HT-29 (cell line): ENCODE results near the gene PDIA3. TPM values are rescaled to one million over a fixed set of nuclear protein-coding genes. Genes with fewer than 3 reads are reported as not detected.
"Not testable (repeated sequence)": the region's sequence is repeated elsewhere in the genome, so short reads cannot be mapped to it uniquely, and the experiment has no call there.

Source experiments
- DNase-seq: peaks from one replicate; pipeline ENCODE4 v3.0.0-alpha.2; 2015; ENCODE audit warnings: low spot score
- total RNA-seq: library from RNA; depleted of rRNA; stranded (reverse); fragments of >200 nt; shearing (Covaris generic); gene quantifications from 2 replicates; pipeline ENCODE4 v1.2.3, GENCODE V29; 2014

Gene PDIA3
- total RNA-seq, 1 experiment from 2014 or later: 560 TPM

DNA sequence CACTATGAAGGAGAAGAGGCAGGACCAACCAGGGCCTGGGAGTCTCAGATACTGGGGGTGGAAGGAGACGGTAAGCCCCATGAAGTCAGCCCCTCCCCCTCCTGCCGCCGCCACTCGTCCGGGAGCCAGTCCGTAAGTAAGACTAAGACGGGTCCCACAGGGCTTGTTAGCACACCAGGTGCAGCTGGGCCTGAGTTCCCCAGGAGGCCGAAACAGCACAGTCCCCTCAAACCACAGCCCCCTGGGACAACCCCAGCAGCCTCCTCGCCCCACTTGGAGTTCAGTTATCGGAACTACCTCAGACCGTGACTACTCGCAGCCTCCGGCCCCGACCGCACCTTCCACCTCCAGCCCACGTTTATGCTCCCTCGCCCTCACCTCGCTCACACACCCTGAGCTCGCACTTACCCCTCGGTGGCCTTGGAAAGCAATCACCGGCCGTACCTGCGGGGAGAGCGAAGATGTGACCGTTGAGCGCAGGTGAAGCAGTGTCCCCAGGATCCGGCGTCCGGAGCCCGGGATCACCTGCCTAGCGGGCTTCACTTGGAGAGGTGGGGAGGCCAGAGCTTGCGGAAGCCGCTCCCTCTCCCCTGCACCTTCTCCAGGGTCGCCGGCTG, 30.0 kb downstream of the PDIA3 start:
- peak; percentile 66 for DNase-seq

DNA sequence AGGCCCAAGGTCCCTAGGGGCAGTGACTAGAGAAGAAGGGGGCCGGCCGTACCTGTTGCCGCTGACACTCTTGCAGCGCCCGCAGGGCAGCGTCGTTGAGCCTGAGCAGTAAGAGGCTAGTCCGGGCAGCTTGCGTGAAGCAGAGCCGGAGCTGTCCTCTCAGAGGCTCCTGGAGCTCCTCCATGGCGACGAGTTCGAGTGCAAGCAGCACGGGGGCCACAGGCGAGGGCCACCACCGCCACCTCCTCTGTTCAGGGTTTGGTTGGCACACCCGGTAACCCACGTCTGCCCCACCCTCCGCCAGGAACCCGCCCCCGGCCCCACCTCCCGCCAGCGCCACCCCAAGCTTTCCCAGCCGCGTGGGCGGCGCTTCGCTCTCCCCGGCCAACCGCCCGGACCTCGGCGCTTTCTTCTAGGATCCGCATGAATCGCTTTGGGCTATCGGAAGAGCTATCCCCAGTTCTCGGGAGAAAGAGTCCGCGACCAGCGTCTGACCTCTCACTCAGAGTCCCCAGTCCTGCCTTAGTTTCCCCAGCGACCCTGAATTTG, 30.6 kb downstream of the PDIA3 start, which contains the start of gene ELL3:
Gene ELL3 (minus strand): TSS at position 249 of the 549 bp plus-strand sequence. CDS start 65 bp downstream, at position 184.
- peak; percentile 94 for DNase-seq

DNA sequence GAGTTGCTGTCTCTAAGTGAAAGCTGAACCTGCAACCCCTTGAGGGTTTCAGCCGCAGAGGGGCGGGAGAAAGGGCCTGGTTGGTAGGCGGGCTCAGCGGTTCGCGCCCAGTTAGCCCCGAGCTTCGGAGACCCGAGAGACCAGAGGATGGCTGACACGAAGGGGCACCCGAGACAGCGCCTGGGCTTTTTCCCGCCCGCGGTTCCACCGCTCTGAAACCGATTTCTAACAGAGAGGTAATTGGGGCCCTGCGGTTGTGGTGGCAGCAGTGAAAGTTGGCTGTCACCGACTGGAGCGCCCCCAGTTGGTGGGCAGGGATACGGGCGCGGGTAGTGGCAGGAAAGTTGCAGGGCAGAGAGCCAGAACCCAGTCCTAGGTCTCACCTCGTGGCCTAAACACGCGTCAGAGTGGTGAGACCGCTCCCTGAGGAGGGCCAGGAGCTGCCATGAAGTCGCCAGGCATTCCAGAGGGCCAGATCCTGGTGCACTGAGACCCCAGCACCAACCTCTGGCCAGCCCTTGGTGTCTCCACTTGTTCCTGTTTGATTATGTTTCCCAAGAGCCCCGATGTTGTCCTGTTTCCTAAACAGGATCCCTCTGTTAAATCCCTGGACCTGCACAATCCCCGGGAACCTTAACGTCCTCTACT, 31.2 kb downstream of the PDIA3 start:
- peak; percentile 96 for DNase-seq

DNA sequence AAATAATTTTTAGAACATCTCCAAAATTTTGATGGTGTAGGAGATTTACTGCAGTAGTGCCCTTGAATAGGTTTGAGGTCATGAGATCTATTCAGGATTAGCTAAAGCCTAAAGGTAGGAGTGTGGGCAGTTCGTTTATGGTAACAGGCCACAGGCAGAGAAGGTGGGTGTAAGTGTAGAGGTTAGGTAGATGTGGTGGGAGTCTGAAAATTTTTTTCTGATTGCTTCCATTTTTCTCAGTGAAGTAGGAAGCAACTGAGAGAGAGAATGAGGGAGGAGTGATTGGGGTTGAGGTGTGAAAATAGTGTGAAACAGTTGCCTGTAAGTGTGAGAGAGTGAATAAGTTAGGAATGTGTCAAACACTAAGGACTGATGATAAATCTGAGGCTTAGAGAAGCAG, 32.8 kb downstream of the PDIA3 start:
- no peak for DNase-seq

DNA sequence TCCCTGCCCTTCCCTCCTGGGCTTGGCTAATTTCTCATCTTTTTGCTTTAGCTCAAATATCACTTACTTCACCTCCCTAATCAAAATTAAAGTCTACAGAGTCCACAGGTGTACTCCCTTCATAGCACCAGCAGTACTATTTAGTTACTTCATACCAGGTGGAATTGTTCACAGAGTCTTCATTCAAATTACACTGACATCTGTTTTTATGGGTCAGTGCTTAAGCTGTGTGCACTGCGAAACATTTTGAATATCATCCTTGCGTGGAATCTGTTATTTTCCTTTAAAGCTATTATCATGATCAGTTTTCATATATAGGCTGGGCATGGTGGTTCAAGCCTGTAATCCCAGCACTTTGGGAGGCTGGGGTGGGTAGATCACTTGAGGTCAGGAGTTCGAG, 43.2 kb downstream of the PDIA3 start:
- DNase-seq: no peak

DNA sequence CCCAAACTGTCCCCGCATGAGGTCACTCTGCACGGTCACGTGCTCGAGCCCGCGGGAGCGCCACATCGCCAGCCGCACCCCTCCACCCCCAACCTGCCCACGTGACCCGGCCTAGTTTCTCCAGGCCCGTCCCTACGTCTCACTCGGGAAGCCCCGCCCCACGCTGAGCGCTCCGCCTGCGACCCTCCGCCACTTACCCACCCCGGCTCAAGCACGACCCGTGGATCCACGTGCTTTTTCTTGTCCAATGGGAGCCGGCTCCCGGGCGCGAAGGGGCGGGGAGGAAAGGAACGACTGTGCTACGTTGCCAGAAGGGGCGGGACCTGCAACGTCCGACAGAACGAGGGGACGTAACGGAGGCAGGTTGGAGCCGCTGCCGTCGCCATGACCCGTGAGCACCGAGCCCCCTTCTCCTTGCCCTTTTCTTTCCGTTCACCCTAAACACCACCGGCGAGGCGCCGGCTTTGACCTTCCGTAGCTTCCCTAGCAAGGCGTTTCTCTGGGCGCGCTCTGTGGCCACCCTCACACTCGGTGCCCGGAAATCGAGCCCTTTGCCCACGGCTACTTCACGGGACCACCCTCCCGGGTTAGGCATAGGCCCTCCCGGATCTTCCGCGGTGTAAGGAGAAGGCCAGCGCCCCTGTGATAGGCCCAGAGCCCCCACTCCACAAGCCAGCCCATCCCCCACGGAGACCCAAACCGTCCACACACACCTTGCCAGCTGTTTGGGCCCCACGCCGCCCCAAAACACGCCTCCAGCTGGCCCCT, 45.9 kb downstream of the PDIA3 start, which contains the start of gene SERF2:
Gene SERF2 (plus strand): TSS at position 328 of the 768 bp plus-strand sequence. CDS start 57 bp downstream, at position 385.
- peak; percentile 99 for DNase-seq

DNA sequence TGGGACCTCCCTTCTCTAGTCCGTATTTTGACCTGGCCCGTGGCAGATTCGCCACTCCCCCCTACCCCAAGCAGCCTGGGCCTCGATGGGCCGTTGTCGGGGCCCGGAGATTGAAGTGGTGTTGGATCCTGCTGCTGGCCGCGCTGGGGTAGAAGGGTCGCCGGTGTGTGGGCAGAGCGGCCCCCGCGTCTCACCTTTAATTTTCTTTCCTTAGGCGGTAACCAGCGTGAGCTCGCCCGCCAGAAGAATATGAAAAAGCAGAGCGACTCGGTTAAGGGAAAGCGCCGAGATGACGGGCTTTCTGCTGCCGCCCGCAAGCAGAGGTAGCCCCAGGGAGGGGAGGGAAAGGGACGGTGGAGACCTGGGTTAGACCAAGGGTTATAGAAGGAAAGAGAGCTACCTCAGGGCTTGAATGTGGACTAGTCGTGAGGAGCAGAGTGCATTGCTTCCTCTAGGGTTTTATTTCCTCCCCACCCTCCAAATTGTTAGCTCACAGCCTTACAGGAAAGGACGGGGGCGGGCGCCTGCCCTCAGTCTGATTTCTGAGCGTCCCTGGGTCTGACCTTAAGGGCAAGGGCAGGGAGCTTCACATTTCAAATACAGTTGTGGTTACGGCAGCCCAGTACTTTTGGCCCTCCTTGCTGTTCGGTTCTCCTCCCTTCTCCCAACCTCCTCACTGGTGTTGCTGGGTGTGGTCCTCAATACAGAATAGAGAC, 46.7 kb downstream of the PDIA3 start:
- peak; percentile 51 for DNase-seq

DNA sequence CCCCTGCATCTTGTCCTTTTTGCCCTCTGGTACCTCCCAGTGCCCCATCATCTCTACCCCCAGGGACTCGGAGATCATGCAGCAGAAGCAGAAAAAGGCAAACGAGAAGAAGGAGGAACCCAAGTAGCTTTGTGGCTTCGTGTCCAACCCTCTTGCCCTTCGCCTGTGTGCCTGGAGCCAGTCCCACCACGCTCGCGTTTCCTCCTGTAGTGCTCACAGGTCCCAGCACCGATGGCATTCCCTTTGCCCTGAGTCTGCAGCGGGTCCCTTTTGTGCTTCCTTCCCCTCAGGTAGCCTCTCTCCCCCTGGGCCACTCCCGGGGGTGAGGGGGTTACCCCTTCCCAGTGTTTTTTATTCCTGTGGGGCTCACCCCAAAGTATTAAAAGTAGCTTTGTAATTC, 47.4 kb downstream of the PDIA3 start:
- no peak for DNase-seq

DNA sequence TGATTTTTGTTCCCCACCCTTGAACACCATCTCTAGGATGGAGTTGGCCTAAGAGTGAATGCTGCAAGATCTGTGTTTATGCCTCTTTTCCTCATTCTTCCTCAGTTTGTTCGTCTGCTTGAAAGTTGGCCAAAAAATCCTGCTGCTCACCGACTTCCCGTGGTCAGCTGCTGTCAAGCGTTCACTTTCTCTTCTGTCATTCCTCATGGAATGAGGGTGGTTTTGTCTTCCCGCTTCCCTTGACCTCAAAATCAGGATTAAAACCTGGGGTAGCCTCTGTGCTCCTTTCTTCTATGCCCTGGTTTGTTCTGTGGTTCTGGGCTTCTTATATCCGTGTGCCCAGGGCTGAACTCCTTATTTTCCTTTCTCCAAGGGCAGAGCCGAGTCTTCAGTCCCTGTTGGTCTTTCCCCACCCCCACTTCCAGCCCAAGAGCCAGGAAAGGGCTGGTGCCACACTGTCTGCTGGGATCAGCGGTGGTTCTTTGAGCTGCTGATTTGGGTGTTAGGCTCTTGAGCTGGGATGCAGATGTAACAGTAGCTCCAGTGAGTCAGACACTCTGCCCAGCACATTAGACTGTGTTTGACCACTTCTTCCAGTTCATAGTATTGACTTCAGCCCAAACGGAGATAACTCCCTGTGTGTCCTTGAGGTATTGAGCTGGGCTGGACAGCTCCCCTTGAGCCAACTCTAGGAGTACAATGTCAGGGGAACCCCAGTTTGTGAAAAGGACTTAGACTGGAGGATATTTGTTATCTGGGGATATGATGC, 48.2 kb downstream of the PDIA3 start:
- DNase-seq: no peak

DNA sequence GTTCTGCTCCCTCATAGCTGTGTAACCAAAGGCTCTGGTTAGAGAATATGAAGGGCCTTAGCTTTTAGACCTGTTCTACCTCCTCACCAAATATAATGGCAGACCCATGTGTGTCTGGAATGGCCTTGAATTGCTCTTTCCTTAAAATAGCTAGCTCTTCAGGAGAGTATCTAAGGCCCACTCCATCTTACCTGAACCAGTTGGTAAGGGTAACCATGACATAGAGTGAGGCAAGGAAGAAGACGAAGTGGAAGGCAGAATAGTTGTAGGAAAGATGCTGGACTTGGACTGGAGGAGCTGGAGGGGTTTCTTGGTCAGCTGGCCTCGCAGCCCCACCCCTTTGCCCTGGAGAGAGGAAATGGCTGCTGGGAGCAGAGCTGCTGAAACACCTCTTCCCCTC, 49.0 kb downstream of the PDIA3 start:
- DNase-seq: no peak

DNA sequence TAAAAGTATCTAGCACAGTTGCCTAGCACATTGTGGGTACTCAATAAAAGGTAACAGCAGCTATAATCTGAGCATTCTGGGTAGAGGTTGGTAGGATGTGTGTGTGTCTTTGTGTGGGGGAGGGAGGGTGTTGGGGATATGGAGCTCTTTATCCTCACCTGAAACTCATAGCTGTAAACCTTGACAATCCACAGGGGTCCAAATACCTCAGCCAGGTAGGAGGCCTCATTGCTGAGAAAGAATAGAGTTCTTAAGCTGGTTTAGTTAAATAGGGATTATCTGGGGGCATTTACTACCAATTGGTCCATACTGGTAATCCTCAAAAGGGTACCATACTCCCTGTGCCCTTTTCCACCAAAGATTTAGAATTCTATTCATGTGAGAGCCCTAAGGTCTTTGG, 49.8 kb downstream of the PDIA3 start:
- no peak for DNase-seq

DNA sequence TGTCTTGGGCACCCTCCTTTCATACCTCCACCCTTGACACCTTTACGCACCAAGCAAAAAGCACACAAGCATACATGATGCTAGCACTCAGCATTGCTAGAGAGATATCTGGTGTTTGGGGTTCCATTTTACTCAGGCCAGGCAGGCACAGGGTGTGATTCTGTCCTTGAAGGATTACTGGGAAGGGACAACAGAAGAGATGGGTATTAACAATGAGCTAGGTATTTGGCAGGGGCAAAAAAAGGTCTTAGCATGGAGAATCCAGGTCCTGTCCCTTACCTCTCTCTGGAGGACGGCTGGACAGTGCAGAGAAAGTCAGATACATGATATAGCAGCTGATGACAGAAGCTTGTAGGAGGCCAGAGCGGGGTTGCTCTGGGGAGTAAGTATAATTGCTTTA, 50.3 kb downstream of the PDIA3 start:
- no peak for DNase-seq

DNA sequence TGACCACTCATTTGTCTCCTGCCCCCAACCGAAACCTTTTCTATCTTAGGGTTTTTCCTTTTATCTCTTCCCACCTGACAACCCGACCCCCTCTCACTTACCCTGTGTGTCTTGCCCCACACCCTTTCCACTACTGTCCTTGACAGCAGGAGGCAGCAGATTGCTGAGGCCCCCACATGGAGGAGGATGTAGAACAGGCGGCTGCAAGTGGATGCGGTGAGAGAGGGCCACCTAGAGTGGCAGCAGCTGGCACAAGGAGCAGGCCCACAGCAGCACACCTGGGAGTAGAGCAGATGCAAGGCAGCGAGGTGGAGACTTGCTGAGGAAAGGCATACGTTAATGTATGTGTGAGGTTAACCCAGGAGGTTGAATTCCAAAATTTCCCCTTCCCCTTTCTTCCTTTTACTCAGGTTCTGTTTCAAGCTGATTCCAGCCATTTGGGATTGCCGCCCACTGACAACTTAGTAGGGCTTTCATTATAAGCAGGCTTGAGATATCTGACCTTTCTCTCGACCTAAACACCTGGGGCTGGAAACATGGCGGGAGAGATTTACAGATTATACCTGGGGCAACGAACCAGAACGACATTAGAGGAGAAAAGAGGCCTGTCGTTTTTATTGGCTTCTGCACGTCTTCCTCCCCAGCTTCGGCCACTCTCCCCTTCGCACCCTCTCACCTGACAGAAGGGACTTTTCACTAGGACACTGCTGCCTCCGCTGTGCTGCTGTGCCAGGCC, 53.1 kb downstream of the PDIA3 start:
- DNase-seq: peak; percentile 24

DNA sequence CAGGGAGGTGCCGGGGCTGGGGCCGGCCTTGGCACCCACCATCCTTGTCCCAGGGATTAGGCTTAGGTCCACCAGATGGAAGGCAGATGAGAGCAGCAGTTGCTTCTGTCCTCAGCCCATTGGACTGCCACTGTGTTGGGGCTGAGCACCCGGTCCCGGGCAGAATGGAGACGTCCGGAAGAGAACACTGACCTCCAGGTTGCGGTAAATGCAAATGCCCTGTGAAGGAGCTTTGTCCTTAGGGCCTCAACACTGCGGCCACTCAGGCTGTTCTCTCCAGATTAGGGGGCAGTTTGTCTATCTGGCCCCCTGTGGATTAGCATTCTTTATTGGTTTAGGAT, 53.7 kb downstream of the PDIA3 start, which contains the start of gene SERINC4:
Gene SERINC4 (minus strand): TSS at position 276 of the 341 bp plus-strand sequence. CDS start 234 bp downstream, at position 42.
- DNase-seq: no peak

DNA sequence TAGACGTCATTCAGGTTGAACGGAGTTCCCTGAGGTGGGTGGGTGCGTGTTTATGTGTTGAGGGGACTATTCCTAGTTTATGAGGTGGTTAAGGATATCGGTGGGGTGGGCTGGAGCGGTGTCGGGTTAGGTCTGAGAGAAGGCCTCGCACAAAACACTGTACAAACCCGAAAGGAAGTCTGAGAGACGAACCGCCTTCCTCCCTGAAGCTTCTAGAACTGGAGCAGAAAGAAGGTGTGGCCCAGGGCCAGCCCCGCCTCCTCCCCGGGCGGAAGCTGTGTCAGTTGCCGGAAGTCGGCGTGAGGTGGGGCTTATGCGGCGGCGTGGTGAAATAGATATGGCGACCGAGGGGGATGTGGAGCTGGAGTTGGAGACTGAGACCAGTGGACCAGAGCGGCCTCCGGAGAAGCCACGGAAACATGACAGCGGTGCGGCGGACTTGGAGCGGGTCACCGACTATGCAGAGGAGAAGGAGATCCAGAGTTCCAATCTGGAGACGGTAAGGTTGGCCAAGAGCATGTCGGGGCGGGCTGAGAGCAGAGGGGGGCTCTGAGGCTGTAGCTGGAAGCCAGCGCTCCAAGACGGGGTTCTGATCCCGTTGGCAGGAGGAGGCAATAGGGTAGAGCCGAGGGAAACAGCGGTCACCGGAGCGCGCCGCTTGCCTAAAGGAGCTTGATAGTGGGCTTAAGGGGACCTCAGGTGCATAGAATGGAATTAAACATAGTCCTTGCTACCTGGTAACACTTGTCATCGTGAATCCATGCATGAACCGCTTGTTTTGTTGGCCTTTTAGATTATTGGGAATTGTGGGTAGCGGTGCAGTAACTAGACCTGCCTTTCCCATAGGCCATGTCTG, 54.3 kb downstream of the PDIA3 start, which contains the start of gene HYPK:
Gene HYPK (plus strand): TSS at position 314 of the 856 bp plus-strand sequence. CDS start 24 bp downstream, at position 338.
- DNase-seq: peak; percentile 94

DNA sequence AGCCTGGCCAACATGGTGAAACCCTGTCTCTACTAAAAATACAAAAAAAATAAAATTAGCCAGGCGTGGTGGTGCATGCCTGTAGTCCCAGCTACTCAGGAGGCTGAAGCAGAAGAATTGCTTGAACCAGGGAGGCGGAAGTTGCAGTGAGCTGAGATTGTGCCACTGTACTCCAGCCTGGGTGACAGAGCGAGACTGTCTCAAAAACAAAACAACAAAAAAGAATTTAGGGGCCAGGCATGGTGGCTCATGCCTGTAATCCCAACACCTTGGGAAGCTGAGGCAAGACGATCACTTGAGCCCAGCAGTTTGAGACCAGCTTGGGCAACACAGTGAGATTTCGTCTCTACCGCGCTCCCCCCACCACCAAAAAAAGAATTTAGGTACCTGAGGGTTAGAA, 56.4 kb downstream of the PDIA3 start:
- not testable (repeated sequence) for DNase-seq

DNA sequence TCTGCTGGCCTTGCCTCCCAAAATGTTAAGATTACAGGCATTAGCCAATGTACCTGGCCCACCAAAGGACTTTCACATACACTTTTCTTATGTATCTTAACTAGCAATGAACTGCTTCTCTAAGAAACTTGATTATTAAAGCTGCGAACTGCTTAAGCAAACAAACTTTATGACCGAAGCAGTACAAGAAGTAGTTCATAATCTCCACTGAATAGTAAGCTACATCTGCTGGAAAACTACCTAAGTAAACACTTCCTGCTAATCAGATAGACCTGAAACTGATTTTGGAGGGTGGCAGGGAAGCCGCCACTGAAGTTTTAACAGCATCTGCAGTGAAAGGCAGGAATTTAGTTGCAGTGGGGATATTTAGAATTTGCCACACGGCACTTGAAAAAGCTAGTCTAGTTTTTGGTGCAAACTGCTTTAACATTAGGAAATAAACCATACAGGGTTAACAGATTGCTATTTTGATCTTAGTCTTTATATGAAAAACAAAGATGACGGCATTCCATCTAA, 62.3 kb downstream of the PDIA3 start:
- DNase-seq: no peak

DNA sequence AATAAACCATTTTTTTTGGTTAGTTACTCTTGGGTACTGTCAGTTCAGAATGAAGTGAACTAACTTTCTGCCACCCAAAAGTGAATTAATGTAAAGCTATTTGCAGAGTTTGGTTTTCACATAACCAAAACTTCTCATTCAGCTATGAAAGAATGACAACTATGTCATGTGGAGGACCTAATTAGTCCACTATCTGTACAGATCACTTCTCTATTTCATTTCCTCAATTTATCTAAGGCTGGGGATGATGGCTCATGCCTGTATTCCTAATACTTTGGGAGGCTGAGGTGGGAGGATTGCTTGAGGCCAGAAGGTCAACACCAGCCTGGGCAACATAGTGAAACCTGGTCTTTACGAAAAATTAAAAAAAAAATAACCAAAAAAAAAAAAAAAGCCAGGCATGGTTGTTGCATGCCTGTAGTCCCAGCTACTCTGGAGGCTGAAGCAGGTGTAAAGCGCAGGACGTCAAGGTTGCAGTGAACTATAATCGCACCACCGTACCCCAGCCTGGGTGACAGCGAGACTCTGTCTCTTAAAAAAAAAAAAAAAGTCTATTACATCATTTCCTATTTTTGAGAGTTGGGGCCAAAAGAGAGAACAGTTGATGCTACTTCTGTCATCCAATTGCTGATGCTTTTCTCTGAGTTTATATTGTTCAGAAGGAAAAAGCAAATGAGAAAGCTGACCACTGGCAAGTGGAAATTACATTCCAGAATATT, 62.9 kb downstream of the PDIA3 start:
- no peak for DNase-seq
